GM21526 (cell line): ENCODE results near the gene ACSM2A.
"Not testable (repeated sequence)": the region's sequence is repeated elsewhere in the genome, so short reads cannot be mapped to it uniquely, and the experiment has no call there.

ENCODE experiments used
- ATAC-seq: cut with Tn5 transposase; IDR thresholded peaks from one replicate; pipeline ENCODE4 v1.9.1; 2021; ENCODE audit warnings: moderate library complexity; ENCODE audit not compliant: unreplicated experiment, low FRiP score

ACSM2A gene

DNA sequence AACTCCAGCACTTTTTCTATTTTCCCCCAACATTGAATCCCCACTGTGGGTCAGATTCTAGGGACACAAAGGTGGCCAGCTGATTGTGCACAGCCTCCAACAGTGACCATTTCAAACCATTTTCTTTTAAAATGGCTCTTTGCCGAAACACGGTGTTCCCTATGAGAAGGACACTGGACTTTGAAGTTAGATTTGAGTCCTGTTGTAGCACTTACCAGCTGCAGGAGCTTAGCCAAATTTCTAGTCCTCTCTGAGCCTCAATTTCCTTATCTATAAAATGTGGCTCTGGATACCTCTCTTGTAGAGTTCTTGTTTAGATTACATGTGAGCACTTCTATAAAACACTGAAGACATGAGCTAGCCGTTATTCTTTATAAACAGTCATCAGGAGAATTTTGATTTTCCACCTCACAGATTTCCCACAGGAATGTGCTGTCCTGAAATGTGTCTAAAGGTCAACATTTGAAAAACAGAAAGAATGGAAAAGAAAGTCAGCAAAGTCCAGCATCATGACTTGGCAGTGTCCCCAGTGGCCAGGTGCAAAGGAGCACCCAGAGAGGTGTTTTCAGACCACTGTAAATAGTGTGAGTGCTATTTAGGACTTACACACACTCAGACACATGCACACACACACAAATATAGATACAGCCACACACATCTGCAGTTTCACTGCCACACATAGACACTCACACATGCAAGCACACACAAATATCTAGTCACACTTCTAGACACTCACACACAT, 4.5 kb upstream of the ACSM2A start:
- ATAC-seq = not testable (repeated sequence)

GRCh38 chr16:20453633-20454032, 2.3 kb downstream of the ACSM2A start:
- ATAC-seq = not testable (repeated sequence)

GRCh38 chr16:20459227-20459626, 7.9 kb downstream of the ACSM2A start:
- not testable (repeated sequence) for ATAC-seq

DNA sequence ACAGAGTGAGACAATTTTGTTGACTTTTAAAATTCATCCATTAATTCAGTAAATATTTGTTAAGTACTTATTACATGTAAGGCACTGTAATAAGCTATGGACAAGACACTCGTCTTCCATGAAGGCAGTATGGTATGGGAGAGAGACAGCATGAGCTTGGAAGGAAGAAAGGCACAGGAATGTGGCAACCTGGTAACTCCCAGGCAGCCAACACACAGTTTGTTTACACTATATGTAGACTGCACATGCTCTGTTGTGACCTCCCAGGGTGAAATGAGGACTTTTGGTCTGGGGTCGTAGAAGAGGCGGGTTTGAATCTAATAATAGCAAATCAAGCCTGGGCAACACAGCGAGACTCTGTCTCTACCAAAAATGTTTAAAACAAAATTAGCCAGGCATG, 9.0 kb downstream of the ACSM2A start:
- ATAC-seq = not testable (repeated sequence)

DNA sequence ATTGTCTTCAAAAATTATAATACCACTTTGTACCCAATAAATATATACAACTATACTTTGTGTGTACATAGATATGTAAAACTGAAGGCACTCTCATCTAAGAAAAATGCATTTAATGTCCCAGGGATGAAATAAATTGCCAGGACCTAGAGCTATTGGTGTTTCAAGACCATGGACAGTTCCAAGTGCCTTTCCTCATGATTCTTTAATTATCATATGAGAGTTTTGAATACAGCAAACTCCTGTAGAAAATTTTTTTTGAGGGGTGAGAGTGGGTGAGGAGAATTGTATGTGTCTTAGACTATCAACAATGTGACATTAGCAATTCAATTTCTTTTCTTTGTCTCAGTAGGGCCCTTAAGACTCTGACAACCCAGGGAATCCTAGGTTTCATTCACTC, 17.6 kb downstream of the ACSM2A start:
- not testable (repeated sequence) for ATAC-seq

GRCh38 chr16:20469930-20470329, 18.6 kb downstream of the ACSM2A start:
- not testable (repeated sequence) for ATAC-seq

DNA sequence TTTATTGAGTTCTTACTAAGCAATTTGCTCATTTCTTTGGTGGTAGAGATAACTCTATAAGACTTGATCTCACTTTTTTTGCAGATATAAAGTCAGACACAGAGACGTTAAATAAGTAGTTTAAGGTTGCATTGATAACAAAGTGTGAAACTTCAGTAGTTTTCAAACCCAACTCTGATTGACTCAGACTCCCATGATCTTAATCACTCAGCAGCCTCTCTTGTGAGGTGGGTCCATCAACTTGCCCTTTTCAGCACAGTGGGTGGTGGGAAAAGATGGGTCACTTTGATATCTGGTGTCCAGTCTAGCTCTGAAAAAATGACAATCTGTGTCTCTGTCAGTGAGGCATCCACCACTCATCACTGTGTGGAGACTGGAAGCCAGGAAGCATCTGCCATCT, 19.4 kb downstream of the ACSM2A start:
- ATAC-seq = not testable (repeated sequence)

DNA sequence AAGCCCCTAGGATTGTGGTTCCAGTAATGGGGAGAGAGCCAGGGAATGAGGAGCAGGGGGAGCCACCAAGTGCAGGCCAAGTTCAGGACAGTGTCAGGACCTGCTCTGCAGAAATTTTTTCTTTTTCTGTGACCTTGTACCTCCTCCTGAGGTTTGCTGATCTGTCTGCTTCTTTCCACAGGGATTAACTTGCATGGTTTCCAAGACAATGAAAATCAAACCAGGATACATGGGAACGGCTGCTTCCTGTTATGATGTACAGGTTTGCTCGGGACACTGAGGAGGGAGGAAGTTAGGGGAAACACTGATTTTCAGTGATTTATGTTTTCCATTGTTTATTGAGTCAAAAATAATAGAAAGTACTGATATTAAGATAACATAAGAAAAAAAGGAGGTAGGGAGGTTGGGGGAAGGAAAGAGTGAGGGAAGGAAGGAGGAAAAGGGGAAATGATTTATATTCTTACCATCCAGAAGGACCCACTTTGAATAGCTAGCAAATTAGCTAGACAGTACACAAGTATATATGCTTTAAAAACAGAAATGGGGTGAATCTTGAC, 25.9 kb downstream of the ACSM2A start:
- not testable (repeated sequence) for ATAC-seq

GRCh38 chr16:20483989-20484388, 32.7 kb downstream of the ACSM2A start:
- not testable (repeated sequence) for ATAC-seq

DNA sequence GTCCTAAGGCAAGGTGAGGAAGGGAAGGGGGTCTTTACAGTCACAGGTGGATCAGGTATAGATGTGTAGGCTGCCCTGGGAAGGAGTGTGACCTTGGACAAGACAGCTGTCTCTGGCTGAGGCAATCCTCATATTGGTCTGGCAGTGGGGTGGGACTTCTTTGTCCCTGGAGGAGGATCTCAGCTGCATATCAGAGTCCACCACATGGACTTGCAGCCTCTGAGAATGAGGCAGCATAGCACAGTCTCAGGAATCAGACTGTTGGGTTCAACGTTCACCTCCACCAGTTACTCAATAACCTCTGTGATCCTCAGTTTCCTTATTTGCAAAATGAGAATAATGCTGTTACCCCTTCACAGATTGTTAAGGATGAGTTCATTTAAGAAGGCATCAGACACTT, 33.4 kb downstream of the ACSM2A start:
- no peak for ATAC-seq

DNA sequence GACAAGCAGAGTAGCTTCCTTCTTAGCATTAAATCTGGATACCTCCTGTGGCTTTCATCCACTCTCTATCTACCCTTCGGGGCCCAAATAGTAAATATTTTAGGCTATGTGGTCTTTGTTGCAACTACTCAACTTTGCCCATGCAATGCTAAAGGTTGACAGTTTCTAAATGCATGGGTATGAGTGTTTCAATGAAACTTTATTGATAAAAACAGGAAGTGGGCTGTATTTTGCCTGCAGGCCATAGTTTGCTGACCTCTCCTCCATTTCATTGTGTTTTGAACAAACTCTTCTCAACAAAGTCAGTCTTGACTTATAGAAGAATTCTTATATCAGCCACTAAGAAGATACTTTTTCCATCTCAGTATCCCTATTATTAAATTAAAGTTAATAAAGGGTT, 34.1 kb downstream of the ACSM2A start:
- no peak for ATAC-seq

GRCh38 chr16:20490994-20491393, 39.7 kb downstream of the ACSM2A start:
- not testable (repeated sequence) for ATAC-seq

- not testable (repeated sequence) for ATAC-seq
Observed at GRCh38 chr16:20491448-20491847, 40.1 kb downstream of the ACSM2A start.

GRCh38 chr16:20504418-20504817, 53.1 kb downstream of the ACSM2A start:
- no peak for ATAC-seq

GRCh38 chr16:20507280-20507679, 56.0 kb downstream of the ACSM2A start:
- no peak for ATAC-seq

GRCh38 chr16:20510323-20510722, 59.0 kb downstream of the ACSM2A start:
- ATAC-seq = no peak

- ATAC-seq = no peak
Observed at GRCh38 chr16:20515688-20516090, 64.4 kb downstream of the ACSM2A start.

GRCh38 chr16:20517149-20517548, 65.8 kb downstream of the ACSM2A start:
- ATAC-seq = no peak

DNA sequence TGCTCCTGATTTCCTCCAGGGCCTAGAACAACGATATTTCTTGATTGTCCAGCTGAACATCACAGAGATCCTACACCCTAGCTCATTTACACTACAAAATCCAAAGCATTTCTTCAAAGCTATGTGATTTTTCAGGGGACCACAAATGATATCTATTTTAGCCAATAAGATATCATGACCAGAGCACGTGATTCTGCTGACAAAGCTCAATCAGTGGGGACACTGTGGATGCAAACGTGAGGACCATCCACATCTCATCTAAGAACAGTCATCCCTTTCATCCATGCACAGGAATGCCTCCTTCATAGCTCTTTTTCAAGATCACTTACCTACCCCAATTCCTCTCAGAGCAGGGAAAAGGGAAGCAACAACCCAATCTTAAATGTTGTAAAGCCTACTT, 67.9 kb downstream of the ACSM2A start:
- no peak for ATAC-seq

DNA sequence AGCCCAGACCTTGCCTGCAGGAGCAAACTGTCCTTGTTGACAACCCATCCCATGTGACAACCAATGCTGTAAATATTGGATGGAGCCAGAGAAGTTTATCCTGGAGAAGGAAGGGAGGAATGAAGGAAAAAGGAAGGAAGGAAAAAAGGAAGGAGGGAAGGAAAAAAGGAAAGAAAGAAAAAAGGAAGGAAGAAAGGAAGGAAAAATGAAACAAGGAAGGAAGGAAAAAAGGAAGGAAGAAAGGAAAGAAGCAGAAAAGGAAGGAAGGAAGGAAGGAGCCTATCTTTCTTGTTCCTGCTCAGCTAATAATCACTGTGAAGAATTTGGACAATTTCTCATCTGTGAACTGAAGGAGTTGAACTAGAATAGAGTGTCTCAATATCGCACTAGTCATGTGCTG, 68.8 kb downstream of the ACSM2A start:
- ATAC-seq = no peak

- ATAC-seq = not testable (repeated sequence)
Observed at GRCh38 chr16:20531795-20532194, 80.5 kb downstream of the ACSM2A start.

- not testable (repeated sequence) for ATAC-seq
Observed at GRCh38 chr16:20532284-20532792, 81.0 kb downstream of the ACSM2A start.
